K562 (cell line): ENCODE measurements around the gene MYCT1. TPM values are rescaled to one million over a fixed set of nuclear protein-coding genes. Genes with fewer than 3 reads are reported as not detected.

ENCODE experiments used
- ATAC-seq: fragments of 200-7000 bp; cut with Tn5 transposase; 3 replicates; pipeline ENCODE4 v1.9.1; 2020; ENCODE audit warnings: moderate library complexity
- BruUV-seq: library from RNA; stranded (reverse); fragments of 400-500 nt; replicated peaks from 2 replicates; lab custom pipeline; 2021; lab: Mats Ljungman, UMichigan
- CTCF ChIA-PET: fragments of 300-600 bp; formaldehyde crosslinking; extraction: SDS; loops from one replicate; lab custom pipeline; 2021; ENCODE audit warnings: low intra/inter-chr PET ratio; lab: Yijun Ruan, JAX
- POLR2A ChIA-PET: fragments of 300-600, 350-650 bp; sonication (Branson Sonifier 250); formaldehyde crosslinking; extraction: SDS; loops from one replicate; lab custom pipeline; 2021; ENCODE audit warnings: antibody characterized with exemption, inconsistent platforms; lab: Yijun Ruan, JAX
- DNase-seq, 4 experiments: peaks; one replicate each; pipeline versions ENCODE4 v3.0.0 to v3.0.0-alpha.2; 2011 to 2018; ENCODE audit warnings: low spot score in 3 of 4, mixed read lengths in 3 of 4; ENCODE audit errors: extremely low read depth in 1 of 4
- FAIRE-seq: peaks from 2 replicates; lab custom pipeline; 2011; peaks lifted over from hg19 to GRCh38; lab: Jason Lieb, UNC
- H2AFZ ChIP-seq: 2 replicates; pipeline ENCODE4 v1.6.0; 2011; ENCODE audit warnings: low read depth, low read length, control low read depth, inconsistent platforms
- H3K27ac ChIP-seq: fragments of 200-600 bp; 3 replicates; pipeline ENCODE4 v1.8.0; 2011; ENCODE audit warnings: low read depth, mild to moderate bottlenecking, control low read depth, inconsistent platforms, low read length, moderate library complexity, mixed read lengths; ENCODE audit errors: extremely low read depth
- H3K27me3 ChIP-seq, 2 experiments: fragments of 300-600 bp in 1 of 2; 2 replicates in 1 of 2; 3 replicates in 1 of 2; pipeline versions ENCODE4 v1.6.0 to v1.8.0; 2011; ENCODE audit warnings: inconsistent platforms in 2 of 2, low read length in 2 of 2, mild to moderate bottlenecking in 1 of 2, mixed read lengths in 1 of 2, moderate library complexity in 1 of 2; ENCODE audit not compliant: control insufficient read depth in 2 of 2, insufficient read depth in 2 of 2
- H3K36me3 ChIP-seq: fragments of 300-600 bp; 3 replicates; pipeline ENCODE4 v1.8.0; 2011; ENCODE audit warnings: mild to moderate bottlenecking, low read length, inconsistent platforms; ENCODE audit not compliant: control insufficient read depth, insufficient read depth
- H3K4me1 ChIP-seq, 2 experiments: fragments of 200-600 bp in 1 of 2; replicated peaks in 1 of 2; 2 replicates in 1 of 2; 3 replicates in 1 of 2; pipeline versions ENCODE4 v1.5.1 to v1.8.0; 2011; ENCODE audit warnings: inconsistent platforms in 2 of 2, low read length in 2 of 2, mild to moderate bottlenecking in 1 of 2, mixed read lengths in 1 of 2, moderate library complexity in 1 of 2; ENCODE audit not compliant: control insufficient read depth in 2 of 2, insufficient read depth in 2 of 2
- H3K4me2 ChIP-seq: 2 replicates; pipeline ENCODE4 v1.6.1; 2011; ENCODE audit warnings: low read length, control low read depth, inconsistent platforms, mixed read lengths; ENCODE audit not compliant: insufficient read depth
- H3K4me3 ChIP-seq: fragments of 200-600 bp; sonication (generic), shearing (Covaris generic); 2 replicates; pipeline ENCODE4 v1.5.1; 2016; ENCODE audit warnings: control low read depth, inconsistent platforms
- H3K79me2 ChIP-seq: fragments of 200-600 bp; 3 replicates; pipeline ENCODE4 v1.8.0; 2011; ENCODE audit warnings: low read length, inconsistent platforms; ENCODE audit not compliant: control insufficient read depth, insufficient read depth
- H3K9ac ChIP-seq, 2 experiments: 2 replicates each; pipeline versions ENCODE4 v1.6.0 to v1.6.1; 2011; ENCODE audit warnings: low read depth in 2 of 2, low read length in 2 of 2, control low read depth in 1 of 2, inconsistent platforms in 1 of 2, mild to moderate bottlenecking in 1 of 2, mixed read lengths in 1 of 2; ENCODE audit not compliant: insufficient read depth in 1 of 2
- H3K9me1 ChIP-seq: one replicate; pipeline ENCODE4 v1.6.0; 2011; ENCODE audit warnings: inconsistent platforms, mild to moderate bottlenecking, low read length, moderate library complexity; ENCODE audit not compliant: control insufficient read depth, insufficient read depth
- H3K9me3 ChIP-seq: replicated peaks from 2 replicates; pipeline ENCODE4 v1.5.1; 2011; ENCODE audit warnings: low read depth, low read length, inconsistent platforms; ENCODE audit not compliant: control insufficient read depth, insufficient read depth
- H4K20me1 ChIP-seq: replicated peaks from 2 replicates; pipeline ENCODE4 v1.6.1; 2011; ENCODE audit warnings: low read length, inconsistent platforms, mixed read lengths; ENCODE audit not compliant: control insufficient read depth, insufficient read depth
- CTCF ChIP-seq, 3 experiments: IDR thresholded peaks in 2 of 3; conservative IDR thresholded peaks in 1 of 3; 2 replicates each; pipeline ENCODE4 v1.5.1; 2011 to 2012; ENCODE audit warnings: low read length in 3 of 3, mild to moderate bottlenecking in 3 of 3, control low read depth in 2 of 3, improper control_type of control experiment in 1 of 3, inconsistent platforms in 1 of 3, low read depth in 1 of 3, mixed read lengths in 1 of 3, moderate library complexity in 1 of 3; ENCODE audit not compliant: insufficient read depth in 2 of 3
- E2F4 ChIP-seq: sonication (generic); formaldehyde crosslinking; IDR thresholded peaks from 2 replicates; pipeline ENCODE4 v1.8.0; 2022; ENCODE audit warnings: mild to moderate bottlenecking, low read depth, missing genetic modification reagents
- EGR1 ChIP-seq: fragments of 450-650 bp; conservative IDR thresholded peaks from 2 replicates; pipeline ENCODE4 v1.6.1; 2017; ENCODE audit warnings: mild to moderate bottlenecking
- MEF2A ChIP-seq: IDR thresholded peaks from 2 replicates; pipeline ENCODE4 v1.6.1; 2011; ENCODE audit warnings: low read depth, mild to moderate bottlenecking, low read length, moderate library complexity; ENCODE audit not compliant: control insufficient read depth
- SRSF7 ChIP-seq: fragments of 200-400 bp; formaldehyde crosslinking; optimal IDR thresholded peaks from 2 replicates; pipeline ENCODE3; 2017; ENCODE audit warnings: mild to moderate bottlenecking, low read depth, low read length
- WGBS: fragments of 100-300 bp; shearing (Covaris generic); methylation state at CpG from one replicate; pipeline ENCODE4 v1.1.6; 2016; ENCODE audit warnings: low coverage, mixed read lengths; ENCODE audit not compliant: insufficient coverage; ENCODE audit errors: missing lambda C conversion rate; 5-methylcytosine and 5-hydroxymethylcytosine counted together
- in situ Hi-C: fragments of 300-500 bp; cut with MboI; formaldehyde crosslinking; loops from 4 replicates; pipeline ENCODE4 v1.15.0; 2018; ENCODE audit warnings: inconsistent platforms, mixed read lengths
- intact Hi-C: fragments of 100-400 bp; cut with micrococcal nuclease; formaldehyde crosslinking; loops from 2 replicates; pipeline ENCODE4 v1.14.2; 2022
- polyA plus RNA-seq, 8 experiments: library from polyadenylated mRNA; depleted of rRNA in 4 of 8; stranded (reverse) in 5 of 8; unstranded in 3 of 8; fragments of >200 nt; fragmentation: Nextera tagmentation in 2 of 8; fragmentation: Illumina TruSeq in 1 of 8; extraction: Ambion mirVana in 2 of 8; extraction: Trizol in 1 of 8; gene quantifications; 2 replicates each; pipeline versions ENCODE4 v1.2.1 to v1.2.3, GENCODE V29; 2011 to 2014; ENCODE audit warnings: inconsistent platforms in 1 of 8, missing spikeins in 1 of 8
- total RNA-seq, 7 experiments: library from RNA; depleted of rRNA in 6 of 7; stranded (reverse); fragments of >200 nt in 6 of 7; fragmentation: Illumina TruSeq in 2 of 7; extraction: Trizol in 2 of 7; gene quantifications; 2 replicates each; pipeline versions ENCODE4 v1.2.1 to v1.2.3, GENCODE V29; 2011 to 2021; ENCODE audit warnings: low replicate concordance in 1 of 7

The MYCT1 gene
- total and polyA plus RNA-seq, 9 of the 15 experiments (the other 6 are each of a cell fraction or from before 2014, with no cell fraction given) = 0.04 to 0.28 (median 0.08) TPM; not detected in 2

GRCh38 chr6:152726313-152726712, 28.6 kb downstream of the MYCT1 start:
- no peaks in the 10 kb centered on the region for H3K36me3 ChIP-seq
- ChIA-PET POLR2A (no interaction called here), CTCF (no interaction called here)
- no peaks in the 10 kb centered on the region for H3K9me1 ChIP-seq
- BruUV-seq = no TSS peak
- H3K4me2 ChIP-seq = no peak overlapping the region
- H3K9me3 ChIP-seq = no peaks in the 10 kb centered on the region
- H3K79me2 ChIP-seq = no peaks in the 10 kb centered on the region
- no peaks in the 10 kb centered on the region for H3K4me1 ChIP-seq
- H4K20me1 ChIP-seq = no peaks in the 10 kb centered on the region
- FAIRE-seq = no peak
- intact Hi-C loops (no loop called here), in situ Hi-C loops (no loop called here)
- WGBS = 2% methylated on average over 4 of the region's 4 CpGs
- ATAC-seq = no peak
- no peak overlapping the region for H3K4me3 ChIP-seq
- no peak overlapping the region for H3K9ac ChIP-seq
- H3K27ac ChIP-seq = no peak overlapping the region
- no peak overlapping the region for H2AFZ ChIP-seq
- TF ChIP-seq E2F4 (CRISPR knock-in tag) = no peak
- TF ChIP-seq EGR1 = no peak
- TF ChIP-seq MEF2A = no peak
- DNase-seq = no peak
- no peaks in the 10 kb centered on the region for H3K27me3 ChIP-seq

- Histone ChIP-seq H3K27ac (no peak overlapping the region), H2AFZ (no peak overlapping the region), H3K36me3 (no peaks in the 10 kb centered on the region), H4K20me1 (no peaks in the 10 kb centered on the region), H3K27me3 (no peaks in the 10 kb centered on the region), H3K4me1 (no peaks in the 10 kb centered on the region), H3K9ac (no peak overlapping the region), H3K79me2 (no peaks in the 10 kb centered on the region), H3K4me2 (no peak overlapping the region), H3K9me1 (no peaks in the 10 kb centered on the region), H3K4me3 (no peak overlapping the region), H3K9me3 (no peaks in the 10 kb centered on the region)
- 0% methylated on average over 3 of the region's 3 CpGs for WGBS
- TF ChIP-seq CTCF (IDR thresholded peaks at IDR 0.05 in 2 of 3, conservative IDR thresholded peaks at IDR 0.05 in 1 of 3; ENCODE audit: insufficient read depth in 2 of 3, low read depth in 1 of 3, low read length in 3 of 3) = 0 out of 6 replicates have a peak, but pooled peaks of 1 of the 3 experiments have one; percentile 2
- no peak for TF ChIP-seq SRSF7
- POLR2A ChIA-PET = no interaction called here
- FAIRE-seq = no peak
- CTCF ChIA-PET = no interaction called here
- intact Hi-C loops (no loop called here), in situ Hi-C loops (no loop called here)
- DNase-seq = peak in 1 of 4 experiments; percentile 3
- ATAC-seq = peak; percentile 62
- BruUV-seq = no TSS peak
Observed at GRCh38 chr6:152727507-152727906, 29.8 kb downstream of the MYCT1 start.
